Endothelial cell of umbilical vein (primary cell): ENCODE measurements around the gene KRTCAP2. TPM values are rescaled to one million over a fixed set of nuclear protein-coding genes. Genes with fewer than 3 reads are reported as not detected.

ENCODE experiments used
- BruUV-seq: library from RNA; stranded (reverse); fragments of 400-500 nt; replicated peaks from 2 replicates; lab custom pipeline; 2021; lab: Mats Ljungman, UMichigan
- CTCF ChIA-PET: fragments of 300-600, 350-600 bp; sonication (Branson Sonifier 250); formaldehyde crosslinking; loops from one replicate; lab custom pipeline; 2021; ENCODE audit warnings: antibody characterized with exemption, inconsistent platforms; lab: Charles Lee
- POLR2A ChIA-PET: fragments of 300-600, 350-600 bp; sonication (Branson Sonifier 250); formaldehyde crosslinking; loops from one replicate; lab custom pipeline; 2021; ENCODE audit warnings: antibody characterized with exemption, inconsistent platforms; lab: Charles Lee
- DNase-seq: peaks from one replicate; pipeline ENCODE4 v3.0.0-alpha.2; 2011; ENCODE audit warnings: low read depth, low spot score
- FAIRE-seq: peaks from 2 replicates; lab custom pipeline; 2011; peaks lifted over from hg19 to GRCh38; lab: Jason Lieb, UNC
- H2AFZ ChIP-seq: 2 replicates; pipeline ENCODE4 v1.6.0; 2012; ENCODE audit warnings: low read depth, low read length, control low read depth, inconsistent platforms
- H3K27ac ChIP-seq: 2 replicates; pipeline ENCODE4 v1.5.1; 2011; ENCODE audit warnings: low read depth, mild to moderate bottlenecking, control low read depth, low read length, moderate library complexity; ENCODE audit not compliant: insufficient read depth
- H3K27me3 ChIP-seq, 2 experiments: 2 replicates each; pipeline versions ENCODE4 v1.6.0 to v1.6.1; 2011; ENCODE audit warnings: low read length in 2 of 2, mixed read lengths in 1 of 2; ENCODE audit not compliant: control insufficient read depth in 2 of 2, insufficient read depth in 2 of 2
- H3K36me3 ChIP-seq, 2 experiments: 2 replicates in 1 of 2; 3 replicates in 1 of 2; pipeline ENCODE4 v1.5.1; 2011; ENCODE audit warnings: low read length in 2 of 2, mild to moderate bottlenecking in 1 of 2, moderate library complexity in 1 of 2; ENCODE audit not compliant: control insufficient read depth in 2 of 2, insufficient read depth in 2 of 2; ENCODE audit errors: extremely low read depth in 1 of 2
- H3K4me1 ChIP-seq: 3 replicates; pipeline ENCODE4 v1.5.1; 2011; ENCODE audit warnings: mild to moderate bottlenecking, low read length; ENCODE audit not compliant: control insufficient read depth, insufficient read depth; ENCODE audit errors: extremely low read depth
- H3K4me2 ChIP-seq: 2 replicates; pipeline ENCODE4 v1.6.1; 2011; ENCODE audit warnings: low read length, control low read depth, mixed read lengths; ENCODE audit not compliant: insufficient read depth
- H3K4me3 ChIP-seq, 3 experiments: fragments of 200-600 bp in 1 of 3; sonication (generic), shearing (Covaris generic) in 1 of 3; replicated peaks in 1 of 3; 2 replicates each; pipeline ENCODE4 v1.5.1; 2011 to 2016; ENCODE audit warnings: control low read depth in 3 of 3, low read length in 3 of 3, mild to moderate bottlenecking in 2 of 3, inconsistent platforms in 1 of 3, low read depth in 1 of 3, moderate library complexity in 1 of 3; ENCODE audit not compliant: insufficient read depth in 1 of 3
- H3K79me2 ChIP-seq: 2 replicates; pipeline ENCODE4 v1.6.0; 2012; ENCODE audit warnings: low read length, inconsistent platforms; ENCODE audit not compliant: control insufficient read depth, insufficient read depth
- H3K9ac ChIP-seq: replicated peaks from 2 replicates; pipeline ENCODE3; 2011; ENCODE audit warnings: low read length, control low read depth; ENCODE audit not compliant: insufficient read depth; ENCODE audit errors: extremely low read depth
- H3K9me1 ChIP-seq: replicated peaks from 3 replicates; pipeline ENCODE4 v1.6.0; 2011; ENCODE audit warnings: mild to moderate bottlenecking, low read length; ENCODE audit not compliant: control insufficient read depth, insufficient read depth; ENCODE audit errors: extremely low read depth
- H3K9me3 ChIP-seq: replicated peaks from 2 replicates; pipeline ENCODE4 v1.5.1; 2012; ENCODE audit warnings: low read length, inconsistent platforms; ENCODE audit not compliant: control insufficient read depth, insufficient read depth
- H4K20me1 ChIP-seq: replicated peaks from 2 replicates; pipeline ENCODE3; 2011; ENCODE audit warnings: mild to moderate bottlenecking, low read length; ENCODE audit not compliant: control insufficient read depth, insufficient read depth; ENCODE audit errors: extremely low read depth
- EZH2 ChIP-seq: IDR thresholded peaks from 2 replicates; pipeline ENCODE4 v1.6.1; 2012; ENCODE audit warnings: borderline replicate concordance, low read depth, mild to moderate bottlenecking, moderate library complexity, low read length, inconsistent platforms; ENCODE audit not compliant: severe bottlenecking
- FOS ChIP-seq: IDR thresholded peaks from 2 replicates; pipeline ENCODE4 v1.6.1; 2011; ENCODE audit warnings: mild to moderate bottlenecking, low read length, moderate library complexity, borderline replicate concordance; ENCODE audit not compliant: insufficient read depth
- GATA2 ChIP-seq: IDR thresholded peaks from 2 replicates; pipeline ENCODE4 v1.7.0; 2011; ENCODE audit warnings: low read depth, mild to moderate bottlenecking, moderate library complexity, mixed read lengths, low read length; ENCODE audit not compliant: insufficient read length, insufficient read depth
- JUN ChIP-seq: IDR thresholded peaks from 2 replicates; pipeline ENCODE4 v1.6.1; 2011; ENCODE audit warnings: borderline replicate concordance, low read depth; ENCODE audit not compliant: insufficient read length, insufficient read depth
- MYC ChIP-seq: IDR thresholded peaks from one replicate; pipeline ENCODE4 v1.6.1; 2011; ENCODE audit warnings: mild to moderate bottlenecking, low read depth, low read length
- POLR2A ChIP-seq: IDR thresholded peaks from 2 replicates; pipeline ENCODE4 v1.6.1; 2012; ENCODE audit warnings: low read depth, mild to moderate bottlenecking, control low read depth, low read length
- POLR2AphosphoS5 ChIP-seq: IDR thresholded peaks from 2 replicates; pipeline ENCODE4 v1.6.1; 2012; ENCODE audit warnings: low read depth, mild to moderate bottlenecking, control low read depth, low read length, moderate library complexity; ENCODE audit not compliant: insufficient read depth
- dilution Hi-C: fragments of 300-500 bp; cut with MboI; formaldehyde crosslinking; loops from one replicate; pipeline ENCODE4 v1.15.0; 2019; ENCODE audit warnings: low sequenced_read_pairs; ENCODE audit not compliant: extremely low pct_ligation_motif_present
- intact Hi-C: fragments of 100-400 bp; cut with micrococcal nuclease; formaldehyde crosslinking; loops from one replicate; pipeline ENCODE4 v1.10.0; 2022
- polyA plus RNA-seq, 4 experiments: library from polyadenylated mRNA; depleted of rRNA in 3 of 4; stranded (reverse) in 3 of 4; unstranded in 1 of 4; fragments of >200 nt; gene quantifications; 2 replicates each; pipeline versions ENCODE4 v1.2.1 to v1.2.3, GENCODE V29; 2011 to 2012; ENCODE audit warnings: missing spikeins in 1 of 4
- total RNA-seq: library from RNA; stranded (reverse); gene quantifications from 2 replicates; pipeline ENCODE4 v1.2.3, GENCODE V29; 2021
- TF ChIP-seq, protein P1 (sequence below): IDR thresholded peaks from 2 replicates; pipeline ENCODE4 v1.6.1; 2011; ENCODE audit not compliant: insufficient read depth, insufficient read length
- TF ChIP-seq, protein P2 (sequence below), 2 donors: IDR thresholded peaks; 1 replicate in 1 of 2; 2 replicates in 1 of 2; pipeline ENCODE4 v1.5.1; 2011; ENCODE audit warnings: low read length in 2 of 2, mild to moderate bottlenecking in 2 of 2, moderate library complexity in 2 of 2, control low read depth in 1 of 2, inconsistent platforms in 1 of 2, low read depth in 1 of 2; ENCODE audit not compliant: insufficient read depth in 1 of 2; ENCODE audit errors: extremely low read depth in 1 of 2

KRTCAP2 gene
- total and polyA plus RNA-seq, 2 donors (not counting 3 experiments of a cell fraction or from before 2014, with no cell fraction given), result 207 to 362 TPM

DNA sequence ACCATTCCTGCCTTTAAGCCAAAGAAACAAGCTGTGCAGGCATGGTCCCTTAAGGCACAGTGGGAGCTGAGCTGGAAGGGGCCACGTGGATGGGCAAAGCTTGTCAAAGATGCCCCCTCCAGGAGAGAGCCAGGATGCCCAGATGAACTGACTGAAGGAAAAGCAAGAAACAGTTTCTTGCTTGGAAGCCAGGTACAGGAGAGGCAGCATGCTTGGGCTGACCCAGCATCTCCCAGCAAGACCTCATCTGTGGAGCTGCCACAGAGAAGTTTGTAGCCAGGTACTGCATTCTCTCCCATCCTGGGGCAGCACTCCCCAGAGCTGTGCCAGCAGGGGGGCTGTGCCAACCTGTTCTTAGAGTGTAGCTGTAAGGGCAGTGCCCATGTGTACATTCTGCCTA, 38.8 kb downstream of the KRTCAP2 start:
- ChIA-PET POLR2A (interaction anchor here (1.3 to 1.5 kb wide), 2 partner anchors 33 to 39 kb away, joined by 3 to 4 read pairs; partner anchors contain the start of gene KRTCAP2), CTCF (interaction anchor here (0.9 to 15.5 kb wide), 8 partner anchors 10 to 59 kb away, joined by 3 to 204 read pairs (median 5); partner anchors contain the start of gene KRTCAP2)
- H3K36me3 ChIP-seq, result peaks cover 22 to 35% of the 10 kb centered on the region in 2 experiments
- no TSS peak for BruUV-seq
- H3K9me3 ChIP-seq, result no peaks in the 10 kb centered on the region
- no peak for TF ChIP-seq GATA2
- TF ChIP-seq POLR2AphosphoS5, result no peak
- no peak for TF ChIP-seq MYC
- TF ChIP-seq, protein P1, sequence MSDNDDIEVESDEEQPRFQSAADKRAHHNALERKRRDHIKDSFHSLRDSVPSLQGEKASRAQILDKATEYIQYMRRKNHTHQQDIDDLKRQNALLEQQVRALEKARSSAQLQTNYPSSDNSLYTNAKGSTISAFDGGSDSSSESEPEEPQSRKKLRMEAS, result no peak
- TF ChIP-seq JUN, result no peak
- TF ChIP-seq, protein P2, sequence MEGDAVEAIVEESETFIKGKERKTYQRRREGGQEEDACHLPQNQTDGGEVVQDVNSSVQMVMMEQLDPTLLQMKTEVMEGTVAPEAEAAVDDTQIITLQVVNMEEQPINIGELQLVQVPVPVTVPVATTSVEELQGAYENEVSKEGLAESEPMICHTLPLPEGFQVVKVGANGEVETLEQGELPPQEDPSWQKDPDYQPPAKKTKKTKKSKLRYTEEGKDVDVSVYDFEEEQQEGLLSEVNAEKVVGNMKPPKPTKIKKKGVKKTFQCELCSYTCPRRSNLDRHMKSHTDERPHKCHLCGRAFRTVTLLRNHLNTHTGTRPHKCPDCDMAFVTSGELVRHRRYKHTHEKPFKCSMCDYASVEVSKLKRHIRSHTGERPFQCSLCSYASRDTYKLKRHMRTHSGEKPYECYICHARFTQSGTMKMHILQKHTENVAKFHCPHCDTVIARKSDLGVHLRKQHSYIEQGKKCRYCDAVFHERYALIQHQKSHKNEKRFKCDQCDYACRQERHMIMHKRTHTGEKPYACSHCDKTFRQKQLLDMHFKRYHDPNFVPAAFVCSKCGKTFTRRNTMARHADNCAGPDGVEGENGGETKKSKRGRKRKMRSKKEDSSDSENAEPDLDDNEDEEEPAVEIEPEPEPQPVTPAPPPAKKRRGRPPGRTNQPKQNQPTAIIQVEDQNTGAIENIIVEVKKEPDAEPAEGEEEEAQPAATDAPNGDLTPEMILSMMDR (IDR thresholded peaks at IDR 0.05; ENCODE audit: extremely low read depth in 1 of 2, insufficient read depth in 1 of 2, low read depth in 1 of 2, low read length in 2 of 2), result no peak
- no peak for TF ChIP-seq POLR2A
- TF ChIP-seq FOS, result no peak
- TF ChIP-seq EZH2, result no peak
- peak; percentile 18 for DNase-seq
- H3K27ac ChIP-seq, result peak overlapping the region; percentile 98
- dilution Hi-C loops, result no loop called here
- H4K20me1 ChIP-seq, result no peaks in the 10 kb centered on the region
- no peak for FAIRE-seq
- H3K9me1 ChIP-seq, result no peaks in the 10 kb centered on the region
- H3K27me3 ChIP-seq, result no peaks in the 10 kb centered on the region
- peak overlapping the region; percentile 82 for H3K4me2 ChIP-seq
- H2AFZ ChIP-seq, result no peak overlapping the region
- intact Hi-C loops, result no loop called here
- H3K79me2 ChIP-seq, result peaks cover 44% of the 10 kb centered on the region
- no peak overlapping the region for H3K4me3 ChIP-seq
- H3K4me1 ChIP-seq, result peaks cover 50% of the 10 kb centered on the region
- no peak overlapping the region for H3K9ac ChIP-seq
